Endodermal cell (in vitro differentiated cells): ENCODE measurements around the gene DKK3. TPM values are rescaled to one million over a fixed set of nuclear protein-coding genes. Genes with fewer than 3 reads are reported as not detected.

Source experiments
- DNase-seq: peaks from one replicate; pipeline ENCODE4 v3.0.0-alpha.2; 2017
- H3K27ac ChIP-seq: 2 replicates; pipeline ENCODE4 v1.5.1; 2013; ENCODE audit warnings: mild to moderate bottlenecking, low read depth, low read length, moderate library complexity
- H3K27me3 ChIP-seq: 2 replicates; pipeline ENCODE4 v1.6.1; 2013; ENCODE audit warnings: mild to moderate bottlenecking, low read length, moderate library complexity; ENCODE audit not compliant: insufficient read depth, control insufficient read depth, poor library complexity, severe bottlenecking
- H3K36me3 ChIP-seq: 2 replicates; pipeline ENCODE4 v1.7.0; 2013; ENCODE audit warnings: mild to moderate bottlenecking, low read length, moderate library complexity; ENCODE audit not compliant: control insufficient read depth, insufficient read depth
- H3K4me1 ChIP-seq: one replicate; pipeline ENCODE4 v1.7.0; 2013; ENCODE audit warnings: low read length; ENCODE audit not compliant: control insufficient read depth, insufficient read depth
- H3K4me3 ChIP-seq: 2 replicates; pipeline ENCODE4 v1.5.1; 2013; ENCODE audit warnings: mild to moderate bottlenecking, low read length, moderate library complexity
- H3K9ac ChIP-seq: 2 replicates; pipeline ENCODE4 v1.6.1; 2013; ENCODE audit warnings: mild to moderate bottlenecking, low read length, moderate library complexity; ENCODE audit not compliant: poor library complexity, severe bottlenecking; ENCODE audit errors: extremely low read depth
- H3K9me3 ChIP-seq: 2 replicates; pipeline ENCODE4 v1.6.1; 2013; ENCODE audit warnings: mild to moderate bottlenecking, low read length, moderate library complexity; ENCODE audit not compliant: control insufficient read depth
- H3K27ac Mint-ChIP-seq: 2 replicates; pipeline ENCODE4 v1.8.0; 2020; ENCODE audit warnings: mixed read lengths
- H3K27me3 Mint-ChIP-seq: 2 replicates; pipeline ENCODE4 v1.8.0; 2021; ENCODE audit warnings: mild to moderate bottlenecking, mixed read lengths; ENCODE audit not compliant: insufficient read depth
- H3K36me3 Mint-ChIP-seq: 2 replicates; pipeline ENCODE4 v1.8.0; 2020; ENCODE audit warnings: low read depth, mixed read lengths
- H3K4me1 Mint-ChIP-seq: 2 replicates; pipeline ENCODE4 v1.8.0; 2020; ENCODE audit warnings: mixed read lengths
- H3K4me3 Mint-ChIP-seq: 2 replicates; pipeline ENCODE4 v1.8.0; 2020; ENCODE audit warnings: mild to moderate bottlenecking, moderate library complexity, mixed read lengths
- H3K9me3 Mint-ChIP-seq: 2 replicates; pipeline ENCODE4 v1.8.0; 2020; ENCODE audit warnings: mild to moderate bottlenecking, mixed read lengths
- CTCF ChIP-seq: fragments of 200-600 bp; sonication (generic); conservative IDR thresholded peaks from 2 replicates; pipeline ENCODE4 v1.5.0; 2021; ENCODE audit warnings: antibody characterized with exemption, mild to moderate bottlenecking
- WGBS, 2 experiments: methylation state at CpG; one replicate each; pipeline versions ENCODE4 v1.1.5 to v1.1.7; 2013; ENCODE audit warnings: missing lambda C conversion rate in 2 of 2, mixed read lengths in 1 of 2; ENCODE audit not compliant: insufficient coverage in 1 of 2, insufficient read length in 1 of 2; 5-methylcytosine and 5-hydroxymethylcytosine counted together
- total RNA-seq, 2 donors: library from RNA; stranded (reverse); fragmentation: NEBNext Ultra II Directional in 1 of 2; extraction: Animal tissue kit (Norgen Biotek cat#: 25700) in 1 of 2; gene quantifications; 2 replicates in 1 of 2; 3 replicates in 1 of 2; pipeline ENCODE4 v1.2.1, GENCODE V29; 2021

DKK3 gene
- total RNA-seq, 2 donors from 2014 or later, result 18.8 to 42.6 TPM

- H3K36me3 ChIP-seq, result no peaks in the 10 kb centered on the region
- Mint-ChIP-seq H3K36me3 (peaks cover 6% of the 10 kb centered on the region), H3K27me3 (no peaks in the 10 kb centered on the region), H3K9me3 (no peaks in the 10 kb centered on the region), H3K4me1 (peaks cover 15% of the 10 kb centered on the region), H3K4me3 (no peak overlapping the region), H3K27ac (no peak overlapping the region)
- no peaks in the 10 kb centered on the region for H3K27me3 ChIP-seq
- H3K9ac ChIP-seq, result no peak overlapping the region
- H3K4me3 ChIP-seq, result no peak overlapping the region
- WGBS, 2 experiments, result 71 to 87% methylated on average over 6 to 8 of the region's 8 CpGs
- H3K4me1 ChIP-seq, result no peaks in the 10 kb centered on the region
- TF ChIP-seq CTCF, result no peak
- peak overlapping the region; percentile 96 for H3K27ac ChIP-seq
- H3K9me3 ChIP-seq, result no peaks in the 10 kb centered on the region
- peak; percentile 45 for DNase-seq
These were observed 35.0 kb downstream of the DKK3 start for GRCh38 chr11:11973361-11973800.

GRCh38 chr11:11972730-11973341 is 35.6 kb downstream of the DKK3 start:
- Histone ChIP-seq H3K27ac (peak overlapping the region; percentile 96), H3K4me3 (no peak overlapping the region), H3K36me3 (no peaks in the 10 kb centered on the region), H3K9me3 (no peaks in the 10 kb centered on the region), H3K4me1 (no peaks in the 10 kb centered on the region), H3K9ac (no peak overlapping the region), H3K27me3 (no peaks in the 10 kb centered on the region)
- DNase-seq, result no peak
- no peaks in the 10 kb centered on the region for H3K9me3 Mint-ChIP-seq
- no peaks in the 10 kb centered on the region for H3K27me3 Mint-ChIP-seq
- no peak overlapping the region for H3K4me3 Mint-ChIP-seq
- no peak overlapping the region for H3K27ac Mint-ChIP-seq
- H3K4me1 Mint-ChIP-seq, result peaks cover 15% of the 10 kb centered on the region
- H3K36me3 Mint-ChIP-seq, result peaks cover 2% of the 10 kb centered on the region
- WGBS, 2 experiments, result 68 to 83% methylated on average over 2 to 3 of the region's 3 CpGs
- no peak for TF ChIP-seq CTCF

DNA sequence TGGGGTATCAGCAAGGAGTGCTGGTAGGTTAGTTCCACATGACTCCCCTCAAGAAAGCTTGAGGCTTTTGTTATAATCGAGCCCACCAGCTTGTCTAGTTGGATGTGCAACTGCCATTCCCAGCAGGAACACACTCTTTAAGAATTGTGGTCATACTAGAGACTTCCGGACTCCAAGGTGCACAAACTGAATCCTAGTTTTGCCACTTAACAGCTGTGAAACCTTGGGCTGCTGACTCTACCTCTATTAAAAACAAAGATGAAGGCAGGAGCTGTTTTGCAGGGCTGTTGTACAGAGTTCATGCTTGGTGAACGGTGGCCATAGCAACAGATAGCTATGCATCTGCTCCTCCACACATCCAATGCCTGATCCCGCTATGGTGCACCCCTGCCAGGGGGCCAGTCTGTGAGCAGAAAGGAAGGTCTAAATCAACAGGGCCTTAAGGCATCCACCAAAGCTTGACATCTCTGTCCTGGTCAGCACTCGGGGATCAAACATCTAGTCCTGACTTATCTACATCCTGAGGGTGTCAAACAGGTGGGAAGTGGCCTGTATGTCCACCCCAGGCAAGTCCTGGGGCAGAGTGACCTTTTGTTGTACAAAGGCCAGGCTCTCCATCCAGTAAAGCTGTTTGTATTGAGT is 36.4 kb downstream of the DKK3 start:
- Histone ChIP-seq H3K9me3 (no peaks in the 10 kb centered on the region), H3K27ac (peak overlapping the region; percentile 96), H3K27me3 (no peaks in the 10 kb centered on the region), H3K9ac (no peak overlapping the region), H3K4me3 (no peak overlapping the region), H3K4me1 (no peaks in the 10 kb centered on the region), H3K36me3 (no peaks in the 10 kb centered on the region)
- 61 to 82% methylated on average over 5 of the region's 5 CpGs for WGBS, 2 experiments
- Mint-ChIP-seq H3K4me3 (no peak overlapping the region), H3K4me1 (peaks cover 11% of the 10 kb centered on the region), H3K9me3 (no peaks in the 10 kb centered on the region), H3K27ac (no peak overlapping the region), H3K36me3 (peaks cover 2% of the 10 kb centered on the region), H3K27me3 (no peaks in the 10 kb centered on the region)
- DNase-seq, result peak; percentile 36
- no peak for TF ChIP-seq CTCF
